Measurements from ENCODE around the gene CYP2A7.
"Not testable (repeated sequence)": the region's sequence is repeated elsewhere in the genome, so short reads cannot be mapped to it uniquely, and the experiment has no call there.

Gene CYP2A7

GRCh38 chr19:40899964-40900363 is 17.9 kb upstream of the CYP2A7 start:
- not testable (repeated sequence) for DNase-seq (ENCODE audit: low read depth, low spot score)

GRCh38 chr19:40896843-40897789 is 15.1 kb upstream of the CYP2A7 start:
- DNase-seq (ENCODE audit: low read depth, low spot score) = not testable (repeated sequence)

GRCh38 chr19:40896418-40896796 is 14.4 kb upstream of the CYP2A7 start:
- DNase-seq (ENCODE audit: low read depth, low spot score) = no peak

GRCh38 chr19:40893112-40893511 is 11.1 kb upstream of the CYP2A7 start:
- DNase-seq (ENCODE audit: low read depth, low spot score) = no peak

GRCh38 chr19:40889366-40889765 is 7.3 kb upstream of the CYP2A7 start:
- no peak for DNase-seq (ENCODE audit: low read depth, low spot score)

GRCh38 chr19:40888191-40888590 is 6.2 kb upstream of the CYP2A7 start:
- DNase-seq (ENCODE audit: low read depth, low spot score) = no peak

- DNase-seq (ENCODE audit: low read depth, low spot score) = not testable (repeated sequence)
These were observed 2.3 kb upstream of the CYP2A7 start for GRCh38 chr19:40884187-40884931.

GRCh38 chr19:40879349-40879748 is 2.7 kb downstream of the CYP2A7 start:
- not testable (repeated sequence) for DNase-seq (ENCODE audit: low read depth, low spot score)

GRCh38 chr19:40875526-40875951 is 6.5 kb downstream of the CYP2A7 start:
- not testable (repeated sequence) for DNase-seq (ENCODE audit: low read depth, low spot score)

GRCh38 chr19:40874874-40875273 is 7.2 kb downstream of the CYP2A7 start:
- not testable (repeated sequence) for DNase-seq (ENCODE audit: low read depth, low spot score)

- DNase-seq (ENCODE audit: low read depth, low spot score) = not testable (repeated sequence)
These were observed 8.2 kb downstream of the CYP2A7 start for GRCh38 chr19:40873873-40874272.

GRCh38 chr19:40872209-40872608 is 9.8 kb downstream of the CYP2A7 start:
- DNase-seq (ENCODE audit: low read depth, low spot score) = no peak

GRCh38 chr19:40867701-40868100 is 14.3 kb downstream of the CYP2A7 start:
- no peak for DNase-seq (ENCODE audit: low read depth, low spot score)

GRCh38 chr19:40864739-40865496 is 17.1 kb downstream of the CYP2A7 start:
- not testable (repeated sequence) for DNase-seq (ENCODE audit: low read depth, low spot score)

GRCh38 chr19:40862785-40863184 is 19.2 kb downstream of the CYP2A7 start:
- no peak for DNase-seq (ENCODE audit: low read depth, low spot score)

GRCh38 chr19:40862333-40862732 is 19.7 kb downstream of the CYP2A7 start:
- no peak for DNase-seq (ENCODE audit: low read depth, low spot score)

GRCh38 chr19:40858109-40858508 is 23.9 kb downstream of the CYP2A7 start:
- DNase-seq (ENCODE audit: low read depth, low spot score) = no peak

- DNase-seq (ENCODE audit: low read depth, low spot score) = not testable (repeated sequence)
These were observed 29.4 kb downstream of the CYP2A7 start for GRCh38 chr19:40852467-40853152.

GRCh38 chr19:40850277-40850676 is 31.8 kb downstream of the CYP2A7 start, which contains the start of gene CYP2A6:
Gene CYP2A6, minus strand, starts transcription at chr19:40850447. Its CDS starts 21 bp downstream, at chr19:40850426.
- not testable (repeated sequence) for DNase-seq (ENCODE audit: low read depth, low spot score)

- not testable (repeated sequence) for DNase-seq (ENCODE audit: low read depth, low spot score)
These were observed 35.3 kb downstream of the CYP2A7 start for GRCh38 chr19:40846722-40847121.

- DNase-seq (ENCODE audit: low read depth, low spot score) = not testable (repeated sequence)
These were observed 38.4 kb downstream of the CYP2A7 start for GRCh38 chr19:40843653-40844052.
